OCI-LY3 (cell line): ENCODE measurements around the gene OR51B2.
"Not testable (repeated sequence)": the region's sequence is repeated elsewhere in the genome, so short reads cannot be mapped to it uniquely, and the experiment has no call there.

Source experiments
- H2AFZ ChIP-seq: fragments of 200-600, 300-600 bp; shearing (Covaris generic); 2 replicates; pipeline ENCODE4 v1.6.0; 2014; ENCODE audit warnings: antibody characterized with exemption, low read depth, low read length
- H3K27ac ChIP-seq: fragments of 200-600, 300-600 bp; sonication (generic); 2 replicates; pipeline ENCODE4 v1.5.1; 2014; ENCODE audit warnings: mild to moderate bottlenecking, low read length, moderate library complexity, mixed read lengths
- H3K27me3 ChIP-seq: fragments of 200-600, 300-600 bp; sonication (generic); 2 replicates; pipeline ENCODE4 v1.6.1; 2014; ENCODE audit warnings: low read depth, low read length, mixed read lengths
- H3K36me3 ChIP-seq: fragments of 200-600, 300-600 bp; sonication (generic); replicated peaks from 2 replicates; pipeline ENCODE3; 2014; ENCODE audit warnings: low read depth, low read length, mixed read lengths
- H3K4me1 ChIP-seq: fragments of 300-600, 200-600 bp; sonication (generic); 2 replicates; pipeline ENCODE4 v1.6.1; 2014; ENCODE audit warnings: low read length, mixed read lengths
- H3K4me2 ChIP-seq: fragments of 200-600, 300-600 bp; sonication (generic); 2 replicates; pipeline ENCODE4 v1.6.1; 2014; ENCODE audit warnings: low read length, mixed read lengths
- H3K4me3 ChIP-seq: fragments of 300-600, 200-600 bp; sonication (generic); 2 replicates; pipeline ENCODE4 v1.5.1; 2014; ENCODE audit warnings: antibody characterized with exemption, mild to moderate bottlenecking, low read length, moderate library complexity
- H3K79me2 ChIP-seq: fragments of 300-600, 200-600 bp; shearing (Covaris generic); 2 replicates; pipeline ENCODE4 v1.6.1; 2014; ENCODE audit warnings: mild to moderate bottlenecking, low read length, mixed read lengths
- H3K9ac ChIP-seq: fragments of 300-600, 200-600 bp; shearing (Covaris generic); 2 replicates; pipeline ENCODE4 v1.6.0; 2014; ENCODE audit warnings: mild to moderate bottlenecking, low read length, moderate library complexity
- H3K9me3 ChIP-seq: fragments of 200-600, 300-600 bp; shearing (Covaris generic); 2 replicates; pipeline ENCODE4 v1.6.1; 2014; ENCODE audit warnings: low read length, mixed read lengths; ENCODE audit not compliant: insufficient read depth
- H4K20me1 ChIP-seq: fragments of 200-600, 300-600 bp; sonication (generic); 2 replicates; pipeline ENCODE4 v1.6.1; 2016; ENCODE audit warnings: low read length, mixed read lengths; ENCODE audit not compliant: insufficient read depth
- CTCF ChIP-seq: fragments of 200-600, 300-600 bp; sonication (generic); IDR thresholded peaks from 2 replicates; pipeline ENCODE4 v1.5.1; 2014; ENCODE audit warnings: antibody characterized with exemption, low read length, low read depth
- EZH2phosphoT487 ChIP-seq: fragments of 200-600 bp; shearing (Covaris generic); IDR thresholded peaks from 2 replicates; pipeline ENCODE4 v1.6.1; 2018; ENCODE audit warnings: antibody characterized with exemption, mixed run types, low read depth

Gene OR51B2

GRCh38 chr11:5301846-5302245 is 22.3 kb downstream of the OR51B2 start, which contains the start of gene OR51B4:
OR51B4 (minus strand) TSS chr11:5301946; CDS start chr11:5301946, 0 bp downstream.
- Histone ChIP-seq H4K20me1 (no peaks in the 10 kb centered on the region), H3K9ac (no peak within 1 kb of the TSS), H3K9me3 (no peaks in the 10 kb centered on the region), H3K36me3 (no peaks in the 10 kb centered on the region), H3K27ac (no peak within 1 kb of the TSS), H2AFZ (no peak within 1 kb of the TSS), H3K4me1 (no peaks in the 10 kb centered on the region; the same call in 1 of the 2 replicates), H3K4me3 (no peak within 1 kb of the TSS), H3K79me2 (no peaks in the 10 kb centered on the region), H3K27me3 (0 out of 2 replicates have a peak, but pooled peaks cover 3% of the 10 kb centered on the region), H3K4me2 (no peak within 1 kb of the TSS)
- no peak for TF ChIP-seq EZH2phosphoT487
- TF ChIP-seq CTCF = no peak

DNA sequence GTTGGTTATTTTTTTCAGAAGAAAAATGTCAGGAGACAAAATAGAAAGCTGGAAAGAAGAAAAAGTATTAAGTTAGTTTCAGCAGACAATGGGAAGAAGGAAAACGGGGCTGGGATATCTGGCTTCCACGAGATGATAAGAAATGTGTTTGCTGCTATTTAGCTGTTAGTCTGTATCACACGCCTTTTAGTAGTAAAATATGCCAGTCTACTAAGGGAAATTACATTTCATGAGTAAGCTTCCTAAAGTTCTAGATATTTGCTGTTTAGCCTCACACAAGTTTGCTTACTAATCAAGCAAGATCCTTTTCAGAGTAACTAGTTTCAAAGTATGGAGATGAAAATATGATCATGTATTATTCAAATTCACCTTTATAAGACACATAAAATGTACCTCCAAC is 23.8 kb downstream of the OR51B2 start:
- no peaks in the 10 kb centered on the region for H4K20me1 ChIP-seq
- H3K27ac ChIP-seq = no peak overlapping the region
- TF ChIP-seq EZH2phosphoT487 = no peak
- no peak overlapping the region for H3K9ac ChIP-seq
- no peaks in the 10 kb centered on the region for H3K79me2 ChIP-seq
- no peak overlapping the region for H3K4me3 ChIP-seq
- 0 out of 2 replicates have a peak, but pooled peaks cover 3% of the 10 kb centered on the region for H3K27me3 ChIP-seq
- H3K9me3 ChIP-seq = no peaks in the 10 kb centered on the region
- no peaks in the 10 kb centered on the region; the same call in 1 of the 2 replicates for H3K4me1 ChIP-seq
- H3K36me3 ChIP-seq = no peaks in the 10 kb centered on the region
- no peak overlapping the region for H3K4me2 ChIP-seq
- no peak overlapping the region for H2AFZ ChIP-seq

- H3K27ac ChIP-seq = no peak overlapping the region
- H3K9ac ChIP-seq = no peak overlapping the region
- H3K36me3 ChIP-seq = no peaks in the 10 kb centered on the region
- H3K27me3 ChIP-seq = 0 out of 2 replicates have a peak, but pooled peaks cover 3% of the 10 kb centered on the region
- no peaks in the 10 kb centered on the region for H4K20me1 ChIP-seq
- H3K4me2 ChIP-seq = no peak overlapping the region
- TF ChIP-seq EZH2phosphoT487 (no peak), CTCF (no peak)
- H3K4me3 ChIP-seq = no peak overlapping the region
- H2AFZ ChIP-seq = no peak overlapping the region
- H3K79me2 ChIP-seq = no peaks in the 10 kb centered on the region
- H3K9me3 ChIP-seq = no peaks in the 10 kb centered on the region
- no peaks in the 10 kb centered on the region; the same call in 1 of the 2 replicates for H3K4me1 ChIP-seq
These were observed 25.6 kb downstream of the OR51B2 start for GRCh38 chr11:5298451-5298850.

GRCh38 chr11:5297721-5298323 is 26.3 kb downstream of the OR51B2 start:
- Histone ChIP-seq H3K4me1 (peaks cover 4% of the 10 kb centered on the region), H3K4me3 (no peak overlapping the region), H2AFZ (no peak overlapping the region), H4K20me1 (no peaks in the 10 kb centered on the region), H3K9ac (no peak overlapping the region), H3K27ac (no peak overlapping the region), H3K9me3 (no peaks in the 10 kb centered on the region), H3K36me3 (no peaks in the 10 kb centered on the region), H3K4me2 (no peak overlapping the region), H3K27me3 (0 out of 2 replicates have a peak, but pooled peaks cover 3% of the 10 kb centered on the region), H3K79me2 (no peaks in the 10 kb centered on the region)
- no peak for TF ChIP-seq CTCF
- no peak for TF ChIP-seq EZH2phosphoT487

DNA sequence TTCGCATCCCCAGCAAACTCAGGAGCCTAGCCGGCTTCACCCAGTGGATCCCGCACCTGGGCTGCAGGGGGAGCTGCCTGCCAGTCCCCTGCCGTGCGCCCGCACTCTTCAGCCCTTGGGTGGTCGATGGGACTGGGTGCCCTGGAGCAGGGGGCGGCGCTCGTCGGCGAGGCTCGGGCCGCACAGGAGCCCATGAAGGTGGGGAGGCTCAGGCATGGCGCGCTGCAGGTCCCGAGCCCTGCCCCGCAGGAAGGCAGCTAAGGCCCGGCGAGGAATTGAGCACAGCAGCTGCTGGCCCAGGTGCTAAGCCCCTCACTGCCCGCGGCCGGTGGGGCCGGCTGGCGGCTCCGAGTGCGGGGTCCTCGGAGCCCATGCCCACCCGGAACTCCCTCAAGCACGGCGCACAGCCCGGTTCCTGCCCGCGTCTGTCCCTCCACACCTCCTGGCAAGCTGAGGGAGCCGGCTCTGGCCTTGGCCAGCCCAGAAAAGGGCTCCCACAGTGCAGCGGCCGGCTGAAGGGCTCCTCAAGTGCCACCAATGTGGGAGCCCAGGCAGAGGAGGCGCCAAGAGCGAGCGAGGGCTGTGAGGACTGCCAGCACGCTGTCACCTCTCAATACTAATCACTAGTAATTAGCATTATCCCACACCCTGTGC is 29.6 kb downstream of the OR51B2 start:
- H3K4me3 ChIP-seq, H4K20me1 ChIP-seq, H3K27me3 ChIP-seq, H3K36me3 ChIP-seq, H3K79me2 ChIP-seq, H3K27ac ChIP-seq, H3K9me3 ChIP-seq, H3K9ac ChIP-seq, H3K4me2 ChIP-seq, H2AFZ ChIP-seq: not testable (repeated sequence)
- peaks cover 20% of the 10 kb centered on the region for H3K4me1 ChIP-seq
